ENCODE measurements around the gene SDC3. TPM values are rescaled to one million over a fixed set of nuclear protein-coding genes. Genes with fewer than 3 reads are reported as not detected.
"Not testable (repeated sequence)": the region's sequence is repeated elsewhere in the genome, so short reads cannot be mapped to it uniquely, and the experiment has no call there.

The SDC3 gene
- total RNA-seq, 1 donor from 2014 or later: 51.9 TPM

- Histone ChIP-seq H3K27me3 (no peaks in the 10 kb centered on the region), H3K9me3 (no peaks in the 10 kb centered on the region), H3K36me3 (peaks cover 31 to 38% of the 10 kb centered on the region in 2 donors), H3K4me3 (no peak overlapping the region), H3K27ac (no peak overlapping the region), H3K4me1 (no peaks in the 10 kb centered on the region)
- intact Hi-C loops (cut with DNase I): no loop called here
- TF ChIP-seq CTCF (IDR thresholded peaks at IDR 0.05): no peak
- DNase-seq (ENCODE audit: low spot score in 2 of 2): no peak
These were observed 38.5 kb downstream of the SDC3 start for GRCh38 chr1:30870035-30870434.

DNA sequence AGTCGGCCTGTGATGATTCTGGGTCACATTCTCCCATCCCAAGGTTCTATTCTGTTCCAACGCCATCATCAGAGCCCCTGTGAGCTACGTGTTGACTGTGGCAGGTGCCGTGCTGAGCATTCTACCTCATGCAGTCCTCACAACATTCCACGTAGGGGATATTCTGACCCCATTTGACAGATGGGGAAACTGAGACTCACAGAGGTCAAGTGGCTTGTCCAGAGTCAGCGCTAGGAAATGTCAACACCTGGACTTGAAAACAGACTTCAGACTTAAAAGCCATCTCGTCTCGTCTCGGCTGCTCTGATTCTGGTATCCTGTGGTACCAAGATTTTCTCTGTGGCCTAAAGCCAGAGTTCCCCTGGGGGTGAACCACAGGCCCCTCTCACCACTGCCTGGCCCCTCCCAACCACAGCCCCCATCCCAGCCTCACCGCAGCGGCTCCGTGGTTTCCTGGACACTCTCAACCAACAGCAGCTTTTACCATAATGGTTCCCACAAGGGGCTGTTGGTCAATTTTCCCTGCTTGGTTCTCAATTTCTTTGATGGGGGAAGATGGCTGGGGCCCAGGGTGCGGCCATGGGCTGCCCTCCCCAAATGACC lies 39.6 kb downstream of the SDC3 start:
- Histone ChIP-seq H3K4me1 (no peaks in the 10 kb centered on the region), H3K27ac (no peak overlapping the region), H3K4me3 (no peak overlapping the region), H3K27me3 (no peaks in the 10 kb centered on the region), H3K36me3 (peaks cover 22 to 27% of the 10 kb centered on the region in 2 donors), H3K9me3 (no peaks in the 10 kb centered on the region)
- intact Hi-C loops (cut with DNase I): no loop called here
- TF ChIP-seq CTCF (IDR thresholded peaks at IDR 0.05): no peak
- no peak for DNase-seq (ENCODE audit: low spot score in 2 of 2)

DNA sequence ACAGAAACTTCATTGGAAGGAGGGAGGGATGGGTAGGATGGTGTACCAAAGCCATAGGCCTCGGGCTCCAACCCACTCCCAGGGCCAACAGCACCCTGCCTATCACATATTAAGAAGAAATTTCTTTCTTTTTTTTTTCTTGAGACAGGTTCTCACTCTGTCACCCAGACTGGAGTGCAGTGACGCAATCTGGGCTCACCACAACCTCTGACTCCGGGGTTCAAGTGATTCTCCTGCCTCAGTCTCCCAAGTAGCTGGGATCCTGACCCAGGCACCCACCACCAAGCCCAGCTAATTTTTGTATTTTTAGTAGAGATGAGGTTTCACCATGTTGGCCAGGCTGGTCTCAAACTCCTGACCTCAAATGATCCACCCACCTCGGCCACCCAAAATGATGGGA lies 40.5 kb downstream of the SDC3 start:
- intact Hi-C loops (cut with DNase I); H3K27ac ChIP-seq: not testable (repeated sequence)

DNA sequence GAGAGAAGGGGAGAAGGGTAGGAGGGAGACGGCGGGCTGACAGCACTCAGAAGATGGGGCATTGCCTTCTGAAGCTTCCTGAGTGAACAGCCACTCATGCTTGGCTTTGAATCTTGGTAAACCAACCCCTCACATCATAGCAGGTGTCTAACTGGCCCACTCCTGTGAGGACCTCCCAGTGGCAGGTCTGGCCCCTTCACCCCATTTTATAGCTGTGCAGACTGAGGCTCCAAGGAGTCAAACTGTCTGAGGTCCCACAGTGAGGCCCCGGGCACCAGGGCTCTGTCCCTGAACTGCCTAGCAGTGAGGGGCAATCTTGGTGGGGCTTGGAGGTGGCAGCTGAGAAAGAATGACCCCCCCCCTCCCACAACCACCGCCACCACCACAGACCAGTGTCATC lies 41.0 kb downstream of the SDC3 start:
- intact Hi-C loops (cut with DNase I): no loop called here
- no peaks in the 10 kb centered on the region for H3K9me3 ChIP-seq
- no peak for DNase-seq (ENCODE audit: low spot score in 2 of 2)
- H3K4me1 ChIP-seq: no peaks in the 10 kb centered on the region
- H3K27me3 ChIP-seq: no peaks in the 10 kb centered on the region
- H3K36me3 ChIP-seq: peaks cover 8 to 13% of the 10 kb centered on the region in 2 donors
- H3K27ac ChIP-seq: no peak overlapping the region
- no peak for TF ChIP-seq CTCF (IDR thresholded peaks at IDR 0.05)
- H3K4me3 ChIP-seq: no peak overlapping the region

More for the DNA sequence above, 40.5 kb downstream of the SDC3 start:
- H3K36me3 ChIP-seq: peaks cover 13 to 18% of the 10 kb centered on the region in 2 donors
- H3K9me3 ChIP-seq; H3K4me3 ChIP-seq; DNase-seq (ENCODE audit: low spot score in 2 of 2); H3K4me1 ChIP-seq; H3K27me3 ChIP-seq: not testable (repeated sequence)

GRCh38 chr1:30866594-30866993 lies 42.0 kb downstream of the SDC3 start:
- intact Hi-C loops (cut with DNase I): no loop called here
- H3K4me1 ChIP-seq: no peaks in the 10 kb centered on the region
- H3K27ac ChIP-seq: no peak overlapping the region
- TF ChIP-seq CTCF (IDR thresholded peaks at IDR 0.05): no peak
- DNase-seq (ENCODE audit: low spot score in 2 of 2): no peak
- H3K4me3 ChIP-seq: no peak overlapping the region
- no peaks in the 10 kb centered on the region for H3K9me3 ChIP-seq
- no peaks in the 10 kb centered on the region for H3K27me3 ChIP-seq
- H3K36me3 ChIP-seq: peaks cover 0 to 3% of the 10 kb centered on the region in 2 donors

DNA sequence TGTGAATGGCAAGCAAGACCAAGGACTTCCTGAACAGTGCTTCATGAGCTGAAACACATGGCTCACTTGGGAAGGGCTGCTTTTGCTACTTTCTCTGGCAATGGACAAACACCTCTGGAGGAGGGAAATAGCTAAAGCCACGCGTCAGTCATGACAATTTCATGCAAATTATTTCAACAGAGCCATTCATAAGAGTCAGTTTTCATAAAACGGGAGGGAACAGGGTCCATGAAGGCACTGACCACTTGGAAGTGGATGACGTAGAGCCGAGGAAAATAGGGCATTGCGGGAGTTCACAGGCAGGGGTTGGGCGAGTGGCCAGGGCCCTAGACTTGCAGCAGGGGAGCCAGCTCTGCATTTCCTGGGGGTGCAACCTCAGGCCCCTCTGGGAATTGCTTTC lies 43.9 kb downstream of the SDC3 start:
- Histone ChIP-seq H3K27me3 (no peaks in the 10 kb centered on the region), H3K4me1 (no peaks in the 10 kb centered on the region), H3K4me3 (no peak overlapping the region), H3K27ac (no peak overlapping the region), H3K36me3 (no peaks in the 10 kb centered on the region), H3K9me3 (no peaks in the 10 kb centered on the region)
- no peak for DNase-seq (ENCODE audit: low spot score in 2 of 2)
- intact Hi-C loops (cut with DNase I): no loop called here
- no peak for TF ChIP-seq CTCF (IDR thresholded peaks at IDR 0.05)

Measured in ascending aorta (tissue), 2 donors.